K562 (cell line): ENCODE results near the gene SLMAP. TPM values are rescaled to one million over a fixed set of nuclear protein-coding genes. Genes with fewer than 3 reads are reported as not detected.

Experiments used
- ATAC-seq: fragments of 200-7000 bp; cut with Tn5 transposase; 3 replicates; pipeline ENCODE4 v1.9.1; 2020; ENCODE audit warnings: moderate library complexity
- BruUV-seq: library from RNA; stranded (reverse); fragments of 400-500 nt; replicated peaks from 2 replicates; lab custom pipeline; 2021; lab: Mats Ljungman, UMichigan
- CTCF ChIA-PET: fragments of 300-600 bp; formaldehyde crosslinking; extraction: SDS; loops from one replicate; lab custom pipeline; 2021; ENCODE audit warnings: low intra/inter-chr PET ratio; lab: Yijun Ruan, JAX
- POLR2A ChIA-PET: fragments of 300-600, 350-650 bp; sonication (Branson Sonifier 250); formaldehyde crosslinking; extraction: SDS; loops from one replicate; lab custom pipeline; 2021; ENCODE audit warnings: antibody characterized with exemption, inconsistent platforms; lab: Yijun Ruan, JAX
- DNase-seq, 4 experiments: peaks; one replicate each; pipeline versions ENCODE4 v3.0.0 to v3.0.0-alpha.2; 2011 to 2018; ENCODE audit warnings: low spot score in 3 of 4, mixed read lengths in 3 of 4; ENCODE audit errors: extremely low read depth in 1 of 4
- FAIRE-seq: peaks from 2 replicates; lab custom pipeline; 2011; peaks lifted over from hg19 to GRCh38; lab: Jason Lieb, UNC
- H2AFZ ChIP-seq: 2 replicates; pipeline ENCODE4 v1.6.0; 2011; ENCODE audit warnings: low read depth, low read length, control low read depth, inconsistent platforms
- H3K27ac ChIP-seq: fragments of 200-600 bp; 3 replicates; pipeline ENCODE4 v1.8.0; 2011; ENCODE audit warnings: low read depth, mild to moderate bottlenecking, control low read depth, inconsistent platforms, low read length, moderate library complexity, mixed read lengths; ENCODE audit errors: extremely low read depth
- H3K27me3 ChIP-seq, 2 experiments: fragments of 300-600 bp in 1 of 2; 2 replicates in 1 of 2; 3 replicates in 1 of 2; pipeline versions ENCODE4 v1.6.0 to v1.8.0; 2011; ENCODE audit warnings: inconsistent platforms in 2 of 2, low read length in 2 of 2, mild to moderate bottlenecking in 1 of 2, mixed read lengths in 1 of 2, moderate library complexity in 1 of 2; ENCODE audit not compliant: control insufficient read depth in 2 of 2, insufficient read depth in 2 of 2
- H3K36me3 ChIP-seq: fragments of 300-600 bp; 3 replicates; pipeline ENCODE4 v1.8.0; 2011; ENCODE audit warnings: mild to moderate bottlenecking, low read length, inconsistent platforms; ENCODE audit not compliant: control insufficient read depth, insufficient read depth
- H3K4me1 ChIP-seq, 2 experiments: fragments of 200-600 bp in 1 of 2; replicated peaks in 1 of 2; 2 replicates in 1 of 2; 3 replicates in 1 of 2; pipeline versions ENCODE4 v1.5.1 to v1.8.0; 2011; ENCODE audit warnings: inconsistent platforms in 2 of 2, low read length in 2 of 2, mild to moderate bottlenecking in 1 of 2, mixed read lengths in 1 of 2, moderate library complexity in 1 of 2; ENCODE audit not compliant: control insufficient read depth in 2 of 2, insufficient read depth in 2 of 2
- H3K4me2 ChIP-seq: 2 replicates; pipeline ENCODE4 v1.6.1; 2011; ENCODE audit warnings: low read length, control low read depth, inconsistent platforms, mixed read lengths; ENCODE audit not compliant: insufficient read depth
- H3K4me3 ChIP-seq: fragments of 200-600 bp; sonication (generic), shearing (Covaris generic); 2 replicates; pipeline ENCODE4 v1.5.1; 2016; ENCODE audit warnings: control low read depth, inconsistent platforms
- H3K79me2 ChIP-seq: fragments of 200-600 bp; 3 replicates; pipeline ENCODE4 v1.8.0; 2011; ENCODE audit warnings: low read length, inconsistent platforms; ENCODE audit not compliant: control insufficient read depth, insufficient read depth
- H3K9ac ChIP-seq, 2 experiments: 2 replicates each; pipeline versions ENCODE4 v1.6.0 to v1.6.1; 2011; ENCODE audit warnings: low read depth in 2 of 2, low read length in 2 of 2, control low read depth in 1 of 2, inconsistent platforms in 1 of 2, mild to moderate bottlenecking in 1 of 2, mixed read lengths in 1 of 2; ENCODE audit not compliant: insufficient read depth in 1 of 2
- H3K9me1 ChIP-seq: one replicate; pipeline ENCODE4 v1.6.0; 2011; ENCODE audit warnings: inconsistent platforms, mild to moderate bottlenecking, low read length, moderate library complexity; ENCODE audit not compliant: control insufficient read depth, insufficient read depth
- H3K9me3 ChIP-seq: replicated peaks from 2 replicates; pipeline ENCODE4 v1.5.1; 2011; ENCODE audit warnings: low read depth, low read length, inconsistent platforms; ENCODE audit not compliant: control insufficient read depth, insufficient read depth
- H4K20me1 ChIP-seq: replicated peaks from 2 replicates; pipeline ENCODE4 v1.6.1; 2011; ENCODE audit warnings: low read length, inconsistent platforms, mixed read lengths; ENCODE audit not compliant: control insufficient read depth, insufficient read depth
- ATF1 ChIP-seq, 2 experiments: fragments of 450-650 bp in 1 of 2; IDR thresholded peaks; 2 replicates each; pipeline ENCODE4 v1.6.1; 2016; ENCODE audit warnings: missing compliant biosample characterization in 1 of 2, missing genetic modification characterization in 1 of 2
- CBX2 ChIP-seq: fragments of 200-600 bp; sonication (generic); IDR thresholded peaks from one replicate; pipeline ENCODE4 v1.6.1; 2012; ENCODE audit warnings: mild to moderate bottlenecking, low read length, inconsistent platforms; ENCODE audit not compliant: insufficient read depth, poor library complexity, severe bottlenecking
- E4F1 ChIP-seq: fragments of 250-450 bp; sonication (Bioruptor Pico); IDR thresholded peaks from 2 replicates; pipeline ENCODE4 v1.5.0; 2021; ENCODE audit warnings: mild to moderate bottlenecking, borderline replicate concordance
- ESRRA ChIP-seq: fragments of 450-650 bp; IDR thresholded peaks from 2 replicates; pipeline ENCODE4 v1.6.1; 2014; ENCODE audit warnings: low read depth, mild to moderate bottlenecking, moderate library complexity, borderline replicate concordance
- GABPA ChIP-seq: fragments of 200-800 bp; sonication (Bioruptor generic); conservative IDR thresholded peaks from 2 replicates; pipeline ENCODE4 v1.6.1; 2016; ENCODE audit warnings: low read depth, missing genetic modification characterization, missing compliant biosample characterization
- HEY1 ChIP-seq: fragments of 250-450 bp; sonication (Bioruptor Pico); IDR thresholded peaks from 2 replicates; pipeline ENCODE4 v1.5.0; 2020; ENCODE audit warnings: mild to moderate bottlenecking, moderate library complexity, borderline replicate concordance
- IRF9 ChIP-seq: fragments of 450-650 bp; IDR thresholded peaks from 2 replicates; pipeline ENCODE4 v1.6.1; 2016; ENCODE audit warnings: missing biosample characterization, missing genetic modification characterization
- KLF10 ChIP-seq: fragments of 250-450 bp; sonication (Bioruptor Pico); IDR thresholded peaks from 2 replicates; pipeline ENCODE4 v1.6.1; 2021; ENCODE audit warnings: matching md5 sums
- MTA1 ChIP-seq: fragments of 450-650 bp; IDR thresholded peaks from 2 replicates; pipeline ENCODE4 v1.6.1; 2017; ENCODE audit warnings: borderline replicate concordance
- MYNN ChIP-seq, 2 experiments: sonication (generic); formaldehyde crosslinking in 1 of 2; IDR thresholded peaks; 2 replicates each; pipeline versions ENCODE4 v1.5.0 to v1.6.1; 2016 to 2020; ENCODE audit warnings: antibody characterized with exemption in 1 of 2, missing genetic modification reagents in 1 of 2
- SMAD4 ChIP-seq: fragments of 250-450 bp; sonication (Bioruptor Pico); conservative IDR thresholded peaks from 2 replicates; pipeline ENCODE4 v1.8.0; 2021; ENCODE audit warnings: inconsistent platforms, mild to moderate bottlenecking, moderate library complexity
- SNIP1 ChIP-seq: fragments of 450-650 bp; IDR thresholded peaks from 2 replicates; pipeline ENCODE4 v1.7.1; 2017; ENCODE audit warnings: low read depth, mild to moderate bottlenecking
- SOX6 ChIP-seq: fragments of 450-650 bp; IDR thresholded peaks from 2 replicates; pipeline ENCODE4 v1.6.1; 2014; ENCODE audit warnings: mild to moderate bottlenecking
- ZNF444 ChIP-seq: fragments of 250-450 bp; sonication (Bioruptor Pico); IDR thresholded peaks from 2 replicates; pipeline ENCODE4 v1.4.0; 2020; ENCODE audit warnings: mild to moderate bottlenecking, moderate library complexity
- WGBS: fragments of 100-300 bp; shearing (Covaris generic); methylation state at CpG from one replicate; pipeline ENCODE4 v1.1.6; 2016; ENCODE audit warnings: low coverage, mixed read lengths; ENCODE audit not compliant: insufficient coverage; ENCODE audit errors: missing lambda C conversion rate; 5-methylcytosine and 5-hydroxymethylcytosine counted together
- in situ Hi-C: fragments of 300-500 bp; cut with MboI; formaldehyde crosslinking; loops from 4 replicates; pipeline ENCODE4 v1.15.0; 2018; ENCODE audit warnings: inconsistent platforms, mixed read lengths
- intact Hi-C: fragments of 100-400 bp; cut with micrococcal nuclease; formaldehyde crosslinking; loops from 2 replicates; pipeline ENCODE4 v1.14.2; 2022
- polyA plus RNA-seq, 8 experiments: library from polyadenylated mRNA; depleted of rRNA in 4 of 8; stranded (reverse) in 5 of 8; unstranded in 3 of 8; fragments of >200 nt; fragmentation: Nextera tagmentation in 2 of 8; fragmentation: Illumina TruSeq in 1 of 8; extraction: Ambion mirVana in 2 of 8; extraction: Trizol in 1 of 8; gene quantifications; 2 replicates each; pipeline versions ENCODE4 v1.2.1 to v1.2.3, GENCODE V29; 2011 to 2014; ENCODE audit warnings: inconsistent platforms in 1 of 8, missing spikeins in 1 of 8
- total RNA-seq, 7 experiments: library from RNA; depleted of rRNA in 6 of 7; stranded (reverse); fragments of >200 nt in 6 of 7; fragmentation: Illumina TruSeq in 2 of 7; extraction: Trizol in 2 of 7; gene quantifications; 2 replicates each; pipeline versions ENCODE4 v1.2.1 to v1.2.3, GENCODE V29; 2011 to 2021; ENCODE audit warnings: low replicate concordance in 1 of 7

SLMAP gene
- total and polyA plus RNA-seq, 9 of the 15 experiments (the other 6 are each of a cell fraction or from before 2014, with no cell fraction given): 12.1 to 50.7 (median 28.3) TPM

GRCh38 chr3:57953576-57953975 lies 197.5 kb downstream of the SLMAP start:
- POLR2A ChIA-PET: no interaction called here
- DNase-seq: no peak
- peaks cover 15 to 21% of the 10 kb centered on the region in 2 experiments for H3K4me1 ChIP-seq
- H4K20me1 ChIP-seq: no peaks in the 10 kb centered on the region
- in situ Hi-C loops: no loop called here
- H3K36me3 ChIP-seq: no peaks in the 10 kb centered on the region
- no peaks in the 10 kb centered on the region for H3K27me3 ChIP-seq
- BruUV-seq: no TSS peak
- H3K4me2 ChIP-seq: no peak overlapping the region
- WGBS: 74% methylated on average over 4 of the region's 7 CpGs
- peak overlapping the region; percentile 68; the same call in 1 of the 3 replicates for H3K27ac ChIP-seq
- no peaks in the 10 kb centered on the region for H3K9me3 ChIP-seq
- H3K9me1 ChIP-seq: no peaks in the 10 kb centered on the region
- TF ChIP-seq HEY1 (CRISPR knock-in tag): no peak
- no peak for TF ChIP-seq ESRRA
- TF ChIP-seq GABPA (tag): no peak
- no peak for TF ChIP-seq MTA1
- no peak for TF ChIP-seq SOX6
- TF ChIP-seq SMAD4 (CRISPR knock-in tag): no peak
- TF ChIP-seq MYNN (IDR thresholded peaks at IDR 0.05): no peak
- no peak for TF ChIP-seq MYNN (CRISPR knock-in tag; IDR thresholded peaks at IDR 0.05)
- TF ChIP-seq ATF1 (CRISPR knock-in tag; IDR thresholded peaks at IDR 0.05): no peak
- TF ChIP-seq ATF1 (tag; IDR thresholded peaks at IDR 0.05): no peak
- no peak for TF ChIP-seq CBX2
- TF ChIP-seq E4F1 (CRISPR knock-in tag): no peak
- TF ChIP-seq ZNF444 (CRISPR knock-in tag): no peak
- no peak for TF ChIP-seq KLF10 (CRISPR knock-in tag)
- TF ChIP-seq IRF9 (tag): no peak
- no peak for TF ChIP-seq SNIP1
- TF ChIP-seq, all 486 proteins: peak for 0
- Histone ChIP-seq H3K79me2 (no peaks in the 10 kb centered on the region), H3K4me3 (no peak overlapping the region), H2AFZ (peak overlapping the region; percentile 40; the same call in 1 of the 2 replicates), H3K9ac (peak overlapping the region in 1 of 2 experiments; percentile 0; a peak in 2 of 4 replicates)
- FAIRE-seq (no peak), ATAC-seq (no peak)
- CTCF ChIA-PET: no interaction called here
- intact Hi-C loops: no loop called here
